K562 (cell line): ENCODE results near the gene ATG10. TPM values are rescaled to one million over a fixed set of nuclear protein-coding genes. Genes with fewer than 3 reads are reported as not detected.
A peak's percentile ranks its signal among the peaks of the same experiment; 100 is the strongest.

Experiments
- ATAC-seq: fragments of 200-7000 bp; cut with Tn5 transposase; 3 replicates; pipeline ENCODE4 v1.9.1; 2020; ENCODE audit warnings: moderate library complexity
- BruUV-seq: library from RNA; stranded (reverse); fragments of 400-500 nt; replicated peaks from 2 replicates; lab custom pipeline; 2021; lab: Mats Ljungman, UMichigan
- CTCF ChIA-PET: fragments of 300-600 bp; formaldehyde crosslinking; extraction: SDS; loops from one replicate; lab custom pipeline; 2021; ENCODE audit warnings: low intra/inter-chr PET ratio; lab: Yijun Ruan, JAX
- POLR2A ChIA-PET: fragments of 300-600, 350-650 bp; sonication (Branson Sonifier 250); formaldehyde crosslinking; extraction: SDS; loops from one replicate; lab custom pipeline; 2021; ENCODE audit warnings: antibody characterized with exemption, inconsistent platforms; lab: Yijun Ruan, JAX
- DNase-seq, 4 experiments: peaks; one replicate each; pipeline versions ENCODE4 v3.0.0 to v3.0.0-alpha.2; 2011 to 2018; ENCODE audit warnings: low spot score in 3 of 4, mixed read lengths in 3 of 4; ENCODE audit errors: extremely low read depth in 1 of 4
- FAIRE-seq: peaks from 2 replicates; lab custom pipeline; 2011; peaks lifted over from hg19 to GRCh38; lab: Jason Lieb, UNC
- H2AFZ ChIP-seq: 2 replicates; pipeline ENCODE4 v1.6.0; 2011; ENCODE audit warnings: low read depth, low read length, control low read depth, inconsistent platforms
- H3K27ac ChIP-seq: fragments of 200-600 bp; 3 replicates; pipeline ENCODE4 v1.8.0; 2011; ENCODE audit warnings: low read depth, mild to moderate bottlenecking, control low read depth, inconsistent platforms, low read length, moderate library complexity, mixed read lengths; ENCODE audit errors: extremely low read depth
- H3K27me3 ChIP-seq, 2 experiments: fragments of 300-600 bp in 1 of 2; 2 replicates in 1 of 2; 3 replicates in 1 of 2; pipeline versions ENCODE4 v1.6.0 to v1.8.0; 2011; ENCODE audit warnings: inconsistent platforms in 2 of 2, low read length in 2 of 2, mild to moderate bottlenecking in 1 of 2, mixed read lengths in 1 of 2, moderate library complexity in 1 of 2; ENCODE audit not compliant: control insufficient read depth in 2 of 2, insufficient read depth in 2 of 2
- H3K36me3 ChIP-seq: fragments of 300-600 bp; 3 replicates; pipeline ENCODE4 v1.8.0; 2011; ENCODE audit warnings: mild to moderate bottlenecking, low read length, inconsistent platforms; ENCODE audit not compliant: control insufficient read depth, insufficient read depth
- H3K4me1 ChIP-seq, 2 experiments: fragments of 200-600 bp in 1 of 2; replicated peaks in 1 of 2; 2 replicates in 1 of 2; 3 replicates in 1 of 2; pipeline versions ENCODE4 v1.5.1 to v1.8.0; 2011; ENCODE audit warnings: inconsistent platforms in 2 of 2, low read length in 2 of 2, mild to moderate bottlenecking in 1 of 2, mixed read lengths in 1 of 2, moderate library complexity in 1 of 2; ENCODE audit not compliant: control insufficient read depth in 2 of 2, insufficient read depth in 2 of 2
- H3K4me2 ChIP-seq: 2 replicates; pipeline ENCODE4 v1.6.1; 2011; ENCODE audit warnings: low read length, control low read depth, inconsistent platforms, mixed read lengths; ENCODE audit not compliant: insufficient read depth
- H3K4me3 ChIP-seq: fragments of 200-600 bp; sonication (generic), shearing (Covaris generic); 2 replicates; pipeline ENCODE4 v1.5.1; 2016; ENCODE audit warnings: control low read depth, inconsistent platforms
- H3K79me2 ChIP-seq: fragments of 200-600 bp; 3 replicates; pipeline ENCODE4 v1.8.0; 2011; ENCODE audit warnings: low read length, inconsistent platforms; ENCODE audit not compliant: control insufficient read depth, insufficient read depth
- H3K9ac ChIP-seq, 2 experiments: 2 replicates each; pipeline versions ENCODE4 v1.6.0 to v1.6.1; 2011; ENCODE audit warnings: low read depth in 2 of 2, low read length in 2 of 2, control low read depth in 1 of 2, inconsistent platforms in 1 of 2, mild to moderate bottlenecking in 1 of 2, mixed read lengths in 1 of 2; ENCODE audit not compliant: insufficient read depth in 1 of 2
- H3K9me1 ChIP-seq: one replicate; pipeline ENCODE4 v1.6.0; 2011; ENCODE audit warnings: inconsistent platforms, mild to moderate bottlenecking, low read length, moderate library complexity; ENCODE audit not compliant: control insufficient read depth, insufficient read depth
- H3K9me3 ChIP-seq: replicated peaks from 2 replicates; pipeline ENCODE4 v1.5.1; 2011; ENCODE audit warnings: low read depth, low read length, inconsistent platforms; ENCODE audit not compliant: control insufficient read depth, insufficient read depth
- H4K20me1 ChIP-seq: replicated peaks from 2 replicates; pipeline ENCODE4 v1.6.1; 2011; ENCODE audit warnings: low read length, inconsistent platforms, mixed read lengths; ENCODE audit not compliant: control insufficient read depth, insufficient read depth
- CLOCK ChIP-seq: fragments of 250-450 bp; sonication (Bioruptor Pico); IDR thresholded peaks from 2 replicates; pipeline ENCODE4 v1.4.0; 2020; ENCODE audit warnings: mild to moderate bottlenecking, moderate library complexity, borderline replicate concordance
- CREB5 ChIP-seq: fragments of 250-450 bp; sonication (Bioruptor Pico); IDR thresholded peaks from 2 replicates; pipeline ENCODE4 v1.5.0; 2020; ENCODE audit warnings: mild to moderate bottlenecking
- CSDE1 ChIP-seq, 2 experiments: fragments of 450-650 bp; IDR thresholded peaks; 2 replicates each; pipeline ENCODE4 v1.6.1; 2016; ENCODE audit warnings: mild to moderate bottlenecking in 1 of 2
- ELF4 ChIP-seq: fragments of 450-650 bp; formaldehyde crosslinking; IDR thresholded peaks from 2 replicates; pipeline ENCODE4 v1.4.0; 2022; ENCODE audit warnings: missing genetic modification characterization
- GTF2A2 ChIP-seq: IDR thresholded peaks from 2 replicates; pipeline ENCODE4 v1.6.1; 2016; ENCODE audit warnings: mild to moderate bottlenecking, missing genetic modification characterization, missing compliant biosample characterization
- HNRNPK ChIP-seq: fragments of 200-400 bp; formaldehyde crosslinking; IDR thresholded peaks from one replicate; pipeline ENCODE4 v1.6.1; 2018; ENCODE audit warnings: mild to moderate bottlenecking, low read depth, low read length; ENCODE audit not compliant: poor library complexity, severe bottlenecking
- KLF10 ChIP-seq: fragments of 250-450 bp; sonication (Bioruptor Pico); IDR thresholded peaks from 2 replicates; pipeline ENCODE4 v1.6.1; 2021; ENCODE audit warnings: matching md5 sums
- MTF1 ChIP-seq: fragments of 250-450 bp; sonication (Bioruptor Pico); IDR thresholded peaks from 2 replicates; pipeline ENCODE4 v1.9.0; 2021; ENCODE audit warnings: moderate library complexity, mild to moderate bottlenecking, inconsistent platforms, borderline replicate concordance
- ZNF133 ChIP-seq: fragments of 250-450 bp; sonication (Bioruptor Pico); IDR thresholded peaks from 2 replicates; pipeline ENCODE4 v1.4.0; 2020; ENCODE audit warnings: mild to moderate bottlenecking
- ZNF512 ChIP-seq: IDR thresholded peaks from 2 replicates; pipeline ENCODE4 v1.6.1; 2016; ENCODE audit warnings: missing genetic modification characterization, missing compliant biosample characterization
- ZNF589 ChIP-seq: fragments of 200-800 bp; sonication (Bioruptor generic); IDR thresholded peaks from 2 replicates; pipeline ENCODE4 v1.6.1; 2016; ENCODE audit warnings: low read depth, missing genetic modification characterization, missing compliant biosample characterization
- ZNF77 ChIP-seq: fragments of 250-450 bp; sonication (Bioruptor Pico); IDR thresholded peaks from 2 replicates; pipeline ENCODE4 v1.5.0; 2020
- WGBS: fragments of 100-300 bp; shearing (Covaris generic); methylation state at CpG from one replicate; pipeline ENCODE4 v1.1.6; 2016; ENCODE audit warnings: low coverage, mixed read lengths; ENCODE audit not compliant: insufficient coverage; ENCODE audit errors: missing lambda C conversion rate; 5-methylcytosine and 5-hydroxymethylcytosine counted together
- in situ Hi-C: fragments of 300-500 bp; cut with MboI; formaldehyde crosslinking; loops from 4 replicates; pipeline ENCODE4 v1.15.0; 2018; ENCODE audit warnings: inconsistent platforms, mixed read lengths
- intact Hi-C: fragments of 100-400 bp; cut with micrococcal nuclease; formaldehyde crosslinking; loops from 2 replicates; pipeline ENCODE4 v1.14.2; 2022
- polyA plus RNA-seq, 8 experiments: library from polyadenylated mRNA; depleted of rRNA in 4 of 8; stranded (reverse) in 5 of 8; unstranded in 3 of 8; fragments of >200 nt; fragmentation: Nextera tagmentation in 2 of 8; fragmentation: Illumina TruSeq in 1 of 8; extraction: Ambion mirVana in 2 of 8; extraction: Trizol in 1 of 8; gene quantifications; 2 replicates each; pipeline versions ENCODE4 v1.2.1 to v1.2.3, GENCODE V29; 2011 to 2014; ENCODE audit warnings: inconsistent platforms in 1 of 8, missing spikeins in 1 of 8
- total RNA-seq, 7 experiments: library from RNA; depleted of rRNA in 6 of 7; stranded (reverse); fragments of >200 nt in 6 of 7; fragmentation: Illumina TruSeq in 2 of 7; extraction: Trizol in 2 of 7; gene quantifications; 2 replicates each; pipeline versions ENCODE4 v1.2.1 to v1.2.3, GENCODE V29; 2011 to 2021; ENCODE audit warnings: low replicate concordance in 1 of 7

Gene ATG10
- total and polyA plus RNA-seq, 9 of the 15 experiments (the other 6 are each of a cell fraction or from before 2014, with no cell fraction given) = 7.0 to 18.8 (median 14.6) TPM

- TF ChIP-seq ZNF512 (no peak), ZNF589 (CRISPR knock-in tag) (no peak), KLF10 (no peak)
- TF ChIP-seq, all 486 proteins: peak for 2
Measured at GRCh38 chr5:82259172-82259800, 287.5 kb downstream of the ATG10 start (continued).

- intact Hi-C loops (no loop called here), in situ Hi-C loops (no loop called here)
- Histone ChIP-seq H3K4me1 (no peaks in the 10 kb centered on the region), H3K27ac (no peak overlapping the region), H3K9ac (no peak overlapping the region), H3K9me1 (no peaks in the 10 kb centered on the region), H3K4me2 (no peak overlapping the region), H3K4me3 (no peak overlapping the region), H4K20me1 (no peaks in the 10 kb centered on the region), H2AFZ (no peak overlapping the region), H3K36me3 (no peaks in the 10 kb centered on the region), H3K79me2 (no peaks in the 10 kb centered on the region), H3K27me3 (no peaks in the 10 kb centered on the region), H3K9me3 (0 out of 2 replicates have a peak, but pooled peaks cover 2% of the 10 kb centered on the region)
- FAIRE-seq = peak; percentile 6
- BruUV-seq = no TSS peak
- WGBS = 50% methylated on average over 4 of the region's 4 CpGs
- no peak for ATAC-seq
- POLR2A ChIA-PET = interaction anchor here (0.5 to 1.0 kb wide), 2 partner anchors 9 to 293 kb away, joined by 4 to 5 read pairs; partner anchors contain the start of gene ATG10
- TF ChIP-seq ELF4 (CRISPR knock-in tag) = no peak
- TF ChIP-seq HNRNPK = no peak
- TF ChIP-seq CREB5 = no peak
- TF ChIP-seq GTF2A2 (tag) = no peak
- TF ChIP-seq ZNF77 = no peak
- no peak for TF ChIP-seq ZNF133 (CRISPR knock-in tag)
- no peak for TF ChIP-seq MTF1 (CRISPR knock-in tag)
- no peak for TF ChIP-seq CSDE1 (IDR thresholded peaks at IDR 0.05)
- TF ChIP-seq CLOCK (CRISPR knock-in tag) = no peak
- CTCF ChIA-PET = no interaction called here
- no peak for DNase-seq
Measured at GRCh38 chr5:82265047-82265446, 293.2 kb downstream of the ATG10 start.
